Endothelial cell of umbilical vein (primary cell): Measurements from ENCODE around the gene GSPT1.

ENCODE experiments used
- CTCF ChIP-seq, 2 donors: IDR thresholded peaks; 1 replicate in 1 of 2; 2 replicates in 1 of 2; pipeline ENCODE4 v1.5.1; 2011; ENCODE audit warnings: low read length in 2 of 2, mild to moderate bottlenecking in 2 of 2, moderate library complexity in 2 of 2, control low read depth in 1 of 2, inconsistent platforms in 1 of 2, low read depth in 1 of 2; ENCODE audit not compliant: insufficient read depth in 1 of 2; ENCODE audit errors: extremely low read depth in 1 of 2
- EZH2 ChIP-seq: IDR thresholded peaks from 2 replicates; pipeline ENCODE4 v1.6.1; 2012; ENCODE audit warnings: borderline replicate concordance, low read depth, mild to moderate bottlenecking, moderate library complexity, low read length, inconsistent platforms; ENCODE audit not compliant: severe bottlenecking
- FOS ChIP-seq: IDR thresholded peaks from 2 replicates; pipeline ENCODE4 v1.6.1; 2011; ENCODE audit warnings: mild to moderate bottlenecking, low read length, moderate library complexity, borderline replicate concordance; ENCODE audit not compliant: insufficient read depth
- JUN ChIP-seq: IDR thresholded peaks from 2 replicates; pipeline ENCODE4 v1.6.1; 2011; ENCODE audit warnings: borderline replicate concordance, low read depth; ENCODE audit not compliant: insufficient read length, insufficient read depth
- MAX ChIP-seq: IDR thresholded peaks from 2 replicates; pipeline ENCODE4 v1.6.1; 2011; ENCODE audit not compliant: insufficient read depth, insufficient read length
- POLR2A ChIP-seq: IDR thresholded peaks from 2 replicates; pipeline ENCODE4 v1.6.1; 2012; ENCODE audit warnings: low read depth, mild to moderate bottlenecking, control low read depth, low read length
- POLR2AphosphoS5 ChIP-seq: IDR thresholded peaks from 2 replicates; pipeline ENCODE4 v1.6.1; 2012; ENCODE audit warnings: low read depth, mild to moderate bottlenecking, control low read depth, low read length, moderate library complexity; ENCODE audit not compliant: insufficient read depth

DNA sequence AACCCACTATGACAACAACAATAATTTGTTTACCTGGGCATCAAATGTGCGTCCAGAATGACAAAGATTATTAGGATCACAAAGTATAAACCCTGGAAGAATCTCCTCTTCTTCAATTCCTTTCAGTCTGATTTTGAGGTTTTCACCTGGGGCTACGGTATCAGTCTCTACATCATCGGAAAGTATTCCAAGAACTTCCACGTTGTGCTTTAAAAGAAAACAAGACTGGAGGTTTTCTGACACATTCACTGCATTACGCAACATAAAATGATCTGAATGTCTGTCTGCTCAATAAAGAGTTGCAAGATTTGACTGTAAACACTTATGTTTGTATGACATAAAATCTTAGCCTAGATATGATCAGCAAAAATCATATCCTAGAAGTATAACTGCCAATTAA is 38.4 kb downstream of the GSPT1 start:
- TF ChIP-seq POLR2AphosphoS5, result no peak
- TF ChIP-seq CTCF (IDR thresholded peaks at IDR 0.05; ENCODE audit: extremely low read depth in 1 of 2, insufficient read depth in 1 of 2, low read depth in 1 of 2, low read length in 2 of 2), result no peak
- no peak for TF ChIP-seq POLR2A
- TF ChIP-seq MAX, result no peak
- TF ChIP-seq JUN, result no peak
- TF ChIP-seq EZH2, result no peak
- no peak for TF ChIP-seq FOS
